CD8-positive, alpha-beta memory T cell (primary cell): Measurements from ENCODE around the gene PFKP. TPM values are rescaled to one million over a fixed set of nuclear protein-coding genes. Genes with fewer than 3 reads are reported as not detected.
A peak's percentile ranks its signal among the peaks of the same experiment; 100 is the strongest.

Source experiments
- CTCF ChIA-PET: fragments of 350-600 bp; sonication (Branson Sonifier 250); formaldehyde crosslinking; loops from one replicate; lab custom pipeline; 2021; ENCODE audit warnings: antibody characterized with exemption; lab: Charles Lee
- POLR2A ChIA-PET: fragments of 350-600 bp; sonication (Branson Sonifier 250); formaldehyde crosslinking; loops from one replicate; lab custom pipeline; 2021; ENCODE audit warnings: antibody characterized with exemption; lab: Charles Lee
- DNase-seq, 5 donors: peaks; one replicate each; pipeline versions ENCODE4 v3.0.0 to v3.0.0-alpha.2; 2020 to 2022; ENCODE audit warnings: mixed read lengths in 1 of 5
- H3K27ac ChIP-seq: one replicate; pipeline ENCODE4 v1.7.0; 2013; ENCODE audit warnings: low read depth, mild to moderate bottlenecking, low read length, moderate library complexity
- H3K27me3 ChIP-seq: 2 replicates; pipeline ENCODE4 v1.7.0; 2013; ENCODE audit warnings: low read length, mild to moderate bottlenecking; ENCODE audit not compliant: insufficient read depth, poor library complexity, severe bottlenecking
- H3K36me3 ChIP-seq: 2 replicates; pipeline ENCODE4 v1.7.0; 2013; ENCODE audit warnings: mild to moderate bottlenecking, low read length, moderate library complexity; ENCODE audit not compliant: insufficient read depth
- H3K4me1 ChIP-seq: 2 replicates; pipeline ENCODE4 v1.7.0; 2013; ENCODE audit warnings: mild to moderate bottlenecking, low read length, moderate library complexity; ENCODE audit not compliant: insufficient read depth
- H3K4me3 ChIP-seq: 2 replicates; pipeline ENCODE4 v1.7.0; 2013; ENCODE audit warnings: mild to moderate bottlenecking, low read length
- H3K9me3 ChIP-seq: 2 replicates; pipeline ENCODE4 v1.7.0; 2013; ENCODE audit warnings: mild to moderate bottlenecking, low read length
- H3K27ac Mint-ChIP-seq, 8 donors: one replicate each; pipeline ENCODE4 v1.8.0; 2020 to 2021; ENCODE audit warnings: mixed read lengths in 8 of 8, mild to moderate bottlenecking in 6 of 8, inconsistent platforms in 3 of 8, moderate library complexity in 3 of 8
- H3K27me3 Mint-ChIP-seq, 2 donors: one replicate each; pipeline ENCODE4 v1.8.0; 2020 to 2021; ENCODE audit warnings: mixed read lengths in 2 of 2, mild to moderate bottlenecking in 1 of 2, moderate library complexity in 1 of 2
- H3K36me3 Mint-ChIP-seq, 3 donors: one replicate each; pipeline ENCODE4 v1.8.0; 2020 to 2021; ENCODE audit warnings: mixed read lengths in 3 of 3, inconsistent platforms in 1 of 3, mild to moderate bottlenecking in 1 of 3
- H3K4me1 Mint-ChIP-seq, 3 donors: one replicate each; pipeline ENCODE4 v1.8.0; 2020 to 2021; ENCODE audit warnings: mixed read lengths in 3 of 3, inconsistent platforms in 1 of 3, mild to moderate bottlenecking in 1 of 3
- H3K4me3 Mint-ChIP-seq, 7 donors: one replicate each; pipeline ENCODE4 v1.8.0; 2020 to 2021; ENCODE audit warnings: mixed read lengths in 7 of 7, mild to moderate bottlenecking in 6 of 7, moderate library complexity in 4 of 7, inconsistent platforms in 2 of 7
- H3K9me3 Mint-ChIP-seq, 5 donors: one replicate each; pipeline ENCODE4 v1.8.0; 2020 to 2022; ENCODE audit warnings: mixed read lengths in 5 of 5, mild to moderate bottlenecking in 3 of 5, moderate library complexity in 2 of 5, inconsistent platforms in 1 of 5
- polyA plus RNA-seq: library from polyadenylated mRNA; unstranded; fragments of 300-500 nt; fragmentation: Illumina TruSeq; gene quantifications from one replicate; pipeline ENCODE4 v1.2.3, GENCODE V29; 2021
- total RNA-seq, 2 experiments: library from RNA; stranded (reverse); gene quantifications; one replicate each; pipeline ENCODE4 v1.2.3, GENCODE V29; 2021

The PFKP gene
- total and polyA plus RNA-seq, 3 experiments from 2014 or later: 61.6 to 187 (median 180) TPM

GRCh38 chr10:3135006-3135405, 67.7 kb downstream of the PFKP start:
- Histone ChIP-seq H3K27ac (no peak overlapping the region), H3K9me3 (no peaks in the 10 kb centered on the region), H3K27me3 (no peaks in the 10 kb centered on the region), H3K36me3 (peaks cover 54% of the 10 kb centered on the region), H3K4me1 (no peaks in the 10 kb centered on the region), H3K4me3 (no peak overlapping the region)
- no peak overlapping the region for H3K4me3 Mint-ChIP-seq
- DNase-seq: no peak
- no peaks in the 10 kb centered on the region for H3K9me3 Mint-ChIP-seq
- ChIA-PET POLR2A (no interaction called here), CTCF (no interaction called here)
- no peaks in the 10 kb centered on the region for H3K27me3 Mint-ChIP-seq
- no peaks in the 10 kb centered on the region for H3K4me1 Mint-ChIP-seq
- peak overlapping the region in 3 of 8 donors; percentile 27 to 69 (median 39) for H3K27ac Mint-ChIP-seq
- peaks cover 15 to 92% (median 24%) of the 10 kb centered on the region in 3 donors for H3K36me3 Mint-ChIP-seq

DNA sequence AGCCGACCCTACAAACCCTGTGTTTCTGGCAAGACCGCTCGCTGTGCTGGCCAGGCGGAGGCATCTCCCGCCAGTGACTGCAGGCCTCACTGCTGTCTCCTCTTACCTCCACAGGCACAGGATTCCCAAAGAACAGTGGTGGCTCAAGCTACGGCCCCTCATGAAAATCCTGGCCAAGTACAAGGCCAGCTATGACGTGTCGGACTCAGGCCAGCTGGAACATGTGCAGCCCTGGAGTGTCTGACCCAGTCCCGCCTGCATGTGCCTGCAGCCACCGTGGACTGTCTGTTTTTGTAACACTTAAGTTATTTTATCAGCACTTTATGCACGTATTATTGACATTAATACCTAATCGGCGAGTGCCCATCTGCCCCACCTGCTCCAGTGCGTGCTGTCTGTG, 69.0 kb downstream of the PFKP start:
- Mint-ChIP-seq H3K36me3 (peaks cover 16 to 95% (median 26%) of the 10 kb centered on the region in 3 donors), H3K4me1 (no peaks in the 10 kb centered on the region), H3K4me3 (no peak overlapping the region), H3K9me3 (no peaks in the 10 kb centered on the region), H3K27me3 (no peaks in the 10 kb centered on the region), H3K27ac (peak overlapping the region in 1 of 8 donors; percentile 6)
- ChIA-PET POLR2A (no interaction called here), CTCF (no interaction called here)
- Histone ChIP-seq H3K4me1 (no peaks in the 10 kb centered on the region), H3K9me3 (no peaks in the 10 kb centered on the region), H3K36me3 (peaks cover 68% of the 10 kb centered on the region), H3K27ac (no peak overlapping the region), H3K4me3 (no peak overlapping the region), H3K27me3 (no peaks in the 10 kb centered on the region)
- DNase-seq: no peak

GRCh38 chr10:3136763-3137611, 69.6 kb downstream of the PFKP start:
- Mint-ChIP-seq H3K4me3 (no peak overlapping the region), H3K4me1 (no peaks in the 10 kb centered on the region), H3K27ac (no peak overlapping the region), H3K36me3 (peaks cover 16 to 96% (median 26%) of the 10 kb centered on the region in 3 donors), H3K9me3 (no peaks in the 10 kb centered on the region), H3K27me3 (no peaks in the 10 kb centered on the region)
- Histone ChIP-seq H3K4me3 (no peak overlapping the region), H3K27me3 (no peaks in the 10 kb centered on the region), H3K27ac (no peak overlapping the region), H3K36me3 (peaks cover 68% of the 10 kb centered on the region), H3K9me3 (no peaks in the 10 kb centered on the region), H3K4me1 (no peaks in the 10 kb centered on the region)
- ChIA-PET CTCF (no interaction called here), POLR2A (no interaction called here)
- no peak for DNase-seq

DNA sequence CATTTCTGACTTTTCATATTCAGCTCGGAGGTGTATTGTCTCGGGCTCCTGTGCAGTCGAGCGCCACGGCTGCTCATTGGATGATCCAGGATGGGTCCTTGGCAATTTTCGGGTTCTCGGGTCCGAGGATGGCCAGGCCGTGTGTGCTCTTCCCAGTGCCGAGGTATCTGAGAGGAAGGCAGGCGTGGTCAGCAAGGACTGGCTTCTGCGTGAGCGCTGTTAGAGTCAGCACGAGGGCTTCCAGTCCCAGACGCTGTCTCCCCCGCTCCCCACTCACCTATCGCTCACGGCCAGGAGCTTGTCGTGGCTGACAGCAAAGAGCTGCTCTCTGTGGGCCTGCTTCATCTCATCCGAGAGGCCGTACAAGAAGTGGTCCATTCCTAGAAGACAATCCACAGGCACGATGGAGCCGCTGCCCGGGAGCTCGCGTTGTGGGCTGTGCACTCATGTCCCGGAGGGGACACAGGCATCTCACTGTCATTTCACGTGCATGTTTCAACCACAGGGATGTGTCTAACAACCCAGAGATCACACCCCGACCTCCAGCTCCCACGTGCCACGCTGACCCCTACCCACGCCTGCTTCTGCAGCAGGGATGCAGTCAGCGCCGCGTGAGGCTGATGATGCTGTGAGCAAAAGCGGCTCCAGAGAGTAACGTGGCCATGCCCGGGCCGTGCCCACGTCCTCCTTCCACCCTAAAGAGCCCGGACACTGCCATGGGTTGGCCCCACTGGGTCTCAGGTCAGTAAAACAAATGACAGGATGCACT, 70.8 kb downstream of the PFKP start:
- no peak for DNase-seq
- Histone ChIP-seq H3K4me3 (no peak overlapping the region), H3K36me3 (peaks cover 72% of the 10 kb centered on the region), H3K27ac (no peak overlapping the region), H3K27me3 (no peaks in the 10 kb centered on the region), H3K4me1 (no peaks in the 10 kb centered on the region), H3K9me3 (no peaks in the 10 kb centered on the region)
- no peak overlapping the region for H3K27ac Mint-ChIP-seq
- H3K36me3 Mint-ChIP-seq: peaks cover 18 to 96% (median 31%) of the 10 kb centered on the region in 3 donors
- no peak overlapping the region for H3K4me3 Mint-ChIP-seq
- no peaks in the 10 kb centered on the region for H3K9me3 Mint-ChIP-seq
- H3K27me3 Mint-ChIP-seq: no peaks in the 10 kb centered on the region
- POLR2A ChIA-PET: no interaction called here
- H3K4me1 Mint-ChIP-seq: no peaks in the 10 kb centered on the region
- CTCF ChIA-PET: interaction anchor here (0.6 kb wide), 1 partner anchor 18 kb away, joined by 3 read pairs; no protein-coding TSS in a partner anchor

GRCh38 chr10:3139216-3139910, 72.0 kb downstream of the PFKP start:
- Histone ChIP-seq H3K4me1 (no peaks in the 10 kb centered on the region), H3K36me3 (peaks cover 75% of the 10 kb centered on the region), H3K9me3 (no peaks in the 10 kb centered on the region), H3K27me3 (no peaks in the 10 kb centered on the region), H3K27ac (no peak overlapping the region), H3K4me3 (no peak overlapping the region)
- Mint-ChIP-seq H3K9me3 (no peaks in the 10 kb centered on the region), H3K36me3 (peaks cover 20 to 98% (median 32%) of the 10 kb centered on the region in 3 donors), H3K27me3 (no peaks in the 10 kb centered on the region), H3K4me1 (no peaks in the 10 kb centered on the region), H3K27ac (peak overlapping the region in 1 of 8 donors; percentile 48), H3K4me3 (no peak overlapping the region)
- POLR2A ChIA-PET: no interaction called here
- CTCF ChIA-PET: interaction anchor here (1.4 kb wide), 1 partner anchor 10 kb away, joined by 3 read pairs; no protein-coding TSS in a partner anchor
- no peak for DNase-seq

DNA sequence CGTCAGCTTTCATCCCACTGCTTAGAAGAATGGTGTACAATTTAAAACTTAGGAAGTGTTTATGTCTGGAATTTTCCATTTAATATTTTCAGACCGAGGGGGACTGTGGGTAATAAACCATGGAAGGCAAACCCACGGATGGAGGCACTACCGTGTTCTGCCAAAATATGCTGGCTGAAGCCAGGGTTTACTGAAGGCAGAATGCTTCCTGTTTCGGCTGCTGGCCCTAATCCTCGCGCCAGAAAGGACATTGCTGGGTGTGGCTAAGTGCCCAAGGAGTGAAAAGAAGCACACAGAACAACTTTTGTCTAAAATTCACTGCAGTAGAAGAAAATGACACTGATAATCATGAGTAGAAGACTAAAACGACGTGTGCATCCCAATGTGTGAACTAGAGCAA, 72.9 kb downstream of the PFKP start:
- Mint-ChIP-seq H3K27me3 (no peaks in the 10 kb centered on the region), H3K27ac (peak overlapping the region in 1 of 8 donors; percentile 9), H3K9me3 (no peaks in the 10 kb centered on the region), H3K4me1 (no peaks in the 10 kb centered on the region), H3K36me3 (peaks cover 15 to 97% (median 26%) of the 10 kb centered on the region in 3 donors), H3K4me3 (no peak overlapping the region)
- no peaks in the 10 kb centered on the region for H3K27me3 ChIP-seq
- DNase-seq: no peak
- CTCF ChIA-PET: no interaction called here
- no peak overlapping the region for H3K4me3 ChIP-seq
- peaks cover 71% of the 10 kb centered on the region for H3K36me3 ChIP-seq
- H3K27ac ChIP-seq: no peak overlapping the region
- H3K9me3 ChIP-seq: no peaks in the 10 kb centered on the region
- POLR2A ChIA-PET: no interaction called here
- H3K4me1 ChIP-seq: no peaks in the 10 kb centered on the region

DNA sequence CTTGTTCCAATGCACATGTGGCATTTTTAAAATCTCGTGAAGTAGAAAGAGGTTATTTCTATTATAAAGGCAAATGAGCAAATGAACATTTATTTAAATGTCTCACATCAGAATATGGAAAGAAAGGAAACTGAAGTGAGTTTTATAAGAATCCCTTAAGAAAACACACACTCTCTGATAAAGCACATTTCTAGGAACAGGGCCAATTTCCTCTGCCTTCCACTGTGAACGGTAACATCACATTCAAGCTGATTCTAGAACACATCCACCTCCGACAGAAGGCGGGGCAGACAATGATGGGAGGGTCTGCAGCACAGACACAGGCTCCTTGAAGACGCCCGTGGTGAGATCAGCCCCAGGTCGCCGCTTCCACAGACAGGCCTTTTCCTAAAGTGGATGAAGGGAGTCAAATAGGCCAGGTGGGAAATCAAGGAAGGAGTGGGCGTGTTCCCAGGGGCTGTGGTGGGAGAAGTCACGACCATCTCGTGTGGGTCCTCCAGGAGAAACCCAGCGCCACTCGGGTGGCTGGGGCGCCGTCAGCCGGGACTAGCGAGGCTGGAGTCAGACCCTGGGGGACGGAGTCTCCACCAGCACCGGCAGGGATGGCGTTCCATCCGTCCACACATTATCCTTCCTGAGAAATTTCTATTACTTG, 74.1 kb downstream of the PFKP start:
- Mint-ChIP-seq H3K36me3 (peaks cover 19 to 99% (median 28%) of the 10 kb centered on the region in 3 donors), H3K4me1 (no peaks in the 10 kb centered on the region), H3K9me3 (no peaks in the 10 kb centered on the region), H3K4me3 (no peak overlapping the region), H3K27me3 (no peaks in the 10 kb centered on the region), H3K27ac (peak overlapping the region in 1 of 8 donors; percentile 72)
- ChIA-PET CTCF (no interaction called here), POLR2A (no interaction called here)
- H3K36me3 ChIP-seq: peaks cover 73% of the 10 kb centered on the region
- no peak overlapping the region for H3K27ac ChIP-seq
- H3K4me3 ChIP-seq: no peak overlapping the region
- no peaks in the 10 kb centered on the region for H3K4me1 ChIP-seq
- H3K9me3 ChIP-seq: no peaks in the 10 kb centered on the region
- DNase-seq: no peak
- no peaks in the 10 kb centered on the region for H3K27me3 ChIP-seq
